Thyroid gland (tissue), 4 donors: ENCODE data around the gene FGF6. TPM values are rescaled to one million over a fixed set of nuclear protein-coding genes. Genes with fewer than 3 reads are reported as not detected.

Experiments used
- DNase-seq, 2 donors: peaks; one replicate each; pipeline ENCODE4 v3.0.0-alpha.2; 2019
- H3K27ac ChIP-seq, 3 donors: fragments of 200-600 bp; sonication (generic); 1 replicate in 2 of 3; 2 replicates in 1 of 3; pipeline ENCODE4 v1.5.1; 2016 to 2019; ENCODE audit warnings: mild to moderate bottlenecking in 1 of 3, moderate library complexity in 1 of 3
- H3K27me3 ChIP-seq: fragments of 200-600 bp; sonication (generic); one replicate; pipeline ENCODE4 v1.5.1; 2019
- H3K36me3 ChIP-seq, 2 donors: fragments of 200-600 bp; sonication (generic); one replicate each; pipeline ENCODE4 v1.5.1; 2016 to 2019
- H3K4me1 ChIP-seq, 2 donors: fragments of 200-600 bp; sonication (generic); one replicate each; pipeline ENCODE4 v1.5.1; 2017 to 2019
- H3K4me3 ChIP-seq, 3 donors: fragments of 200-600 bp; sonication (generic); replicated peaks in 1 of 3; 1 replicate in 2 of 3; 2 replicates in 1 of 3; pipeline ENCODE4 v1.5.1; 2016; ENCODE audit warnings: mild to moderate bottlenecking in 1 of 3
- H3K9me3 ChIP-seq: fragments of 200-600 bp; sonication (generic); one replicate; pipeline ENCODE4 v1.5.1; 2017
- POLR2A ChIP-seq, 2 donors: fragments of 450-650 bp; IDR thresholded peaks; one replicate each; pipeline ENCODE4 v1.6.1; 2017; ENCODE audit warnings: antibody characterized with exemption in 2 of 2, mild to moderate bottlenecking in 2 of 2, moderate library complexity in 1 of 2
- WGBS, 2 donors: methylation state at CpG; one replicate each; pipeline ENCODE4 v1.1.5; 2017; 5-methylcytosine and 5-hydroxymethylcytosine counted together
- intact Hi-C: fragments of 100-400 bp; cut with DNase I; formaldehyde crosslinking; loops from one replicate; pipeline ENCODE4 v1.15.1; 2023
- total RNA-seq, 4 donors: library from RNA; depleted of rRNA; stranded (reverse); fragments of >200 nt; gene quantifications; one replicate each; pipeline ENCODE4 v1.2.3, GENCODE V29; 2016
- TF ChIP-seq, protein P1 (sequence below), 6 experiments: fragments of 200-600 bp in 3 of 6; fragments of 450-650 bp in 3 of 6; sonication (generic) in 3 of 6; IDR thresholded peaks; one replicate each; pipeline ENCODE4 v1.5.1; 2016 to 2019; ENCODE audit warnings: antibody characterized with exemption in 6 of 6, mild to moderate bottlenecking in 2 of 6, inconsistent platforms in 1 of 6, moderate library complexity in 1 of 6

FGF6 gene
- total RNA-seq, 4 donors from 2014 or later: not detected

DNA sequence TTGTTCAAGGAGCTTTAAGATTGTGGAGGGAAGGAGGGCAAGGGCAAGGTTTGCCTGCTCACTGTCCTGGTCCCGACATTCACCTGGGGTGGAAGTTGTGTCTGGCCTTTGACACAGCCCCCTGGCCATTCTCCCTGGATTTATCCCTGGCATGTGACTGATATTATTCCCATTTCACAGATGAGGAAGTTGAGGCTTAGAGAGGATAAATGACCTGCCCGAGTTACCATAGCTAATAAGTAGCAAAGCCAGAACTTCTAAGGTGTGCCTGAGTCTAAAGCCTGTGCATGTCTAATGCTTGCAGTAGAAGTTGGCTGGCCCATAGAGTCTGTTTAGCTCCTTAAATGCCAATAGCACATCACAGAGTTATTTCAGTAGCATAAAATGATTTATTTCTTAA is 720 bp upstream of the FGF6 start:
- H3K36me3 ChIP-seq: no peaks in the 10 kb centered on the region
- intact Hi-C loops: no loop called here
- DNase-seq: no peak
- WGBS, 2 donors: 46 to 65% methylated on average over 2 of the region's 2 CpGs
- no peaks in the 10 kb centered on the region for H3K27me3 ChIP-seq
- no peak overlapping the region for H3K27ac ChIP-seq
- no peak for TF ChIP-seq POLR2A (IDR thresholded peaks at IDR 0.05)
- TF ChIP-seq, protein P1, sequence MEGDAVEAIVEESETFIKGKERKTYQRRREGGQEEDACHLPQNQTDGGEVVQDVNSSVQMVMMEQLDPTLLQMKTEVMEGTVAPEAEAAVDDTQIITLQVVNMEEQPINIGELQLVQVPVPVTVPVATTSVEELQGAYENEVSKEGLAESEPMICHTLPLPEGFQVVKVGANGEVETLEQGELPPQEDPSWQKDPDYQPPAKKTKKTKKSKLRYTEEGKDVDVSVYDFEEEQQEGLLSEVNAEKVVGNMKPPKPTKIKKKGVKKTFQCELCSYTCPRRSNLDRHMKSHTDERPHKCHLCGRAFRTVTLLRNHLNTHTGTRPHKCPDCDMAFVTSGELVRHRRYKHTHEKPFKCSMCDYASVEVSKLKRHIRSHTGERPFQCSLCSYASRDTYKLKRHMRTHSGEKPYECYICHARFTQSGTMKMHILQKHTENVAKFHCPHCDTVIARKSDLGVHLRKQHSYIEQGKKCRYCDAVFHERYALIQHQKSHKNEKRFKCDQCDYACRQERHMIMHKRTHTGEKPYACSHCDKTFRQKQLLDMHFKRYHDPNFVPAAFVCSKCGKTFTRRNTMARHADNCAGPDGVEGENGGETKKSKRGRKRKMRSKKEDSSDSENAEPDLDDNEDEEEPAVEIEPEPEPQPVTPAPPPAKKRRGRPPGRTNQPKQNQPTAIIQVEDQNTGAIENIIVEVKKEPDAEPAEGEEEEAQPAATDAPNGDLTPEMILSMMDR (IDR thresholded peaks at IDR 0.05): no peak
- no peaks in the 10 kb centered on the region for H3K9me3 ChIP-seq
- H3K4me1 ChIP-seq: no peaks in the 10 kb centered on the region
- H3K4me3 ChIP-seq: no peak overlapping the region

DNA sequence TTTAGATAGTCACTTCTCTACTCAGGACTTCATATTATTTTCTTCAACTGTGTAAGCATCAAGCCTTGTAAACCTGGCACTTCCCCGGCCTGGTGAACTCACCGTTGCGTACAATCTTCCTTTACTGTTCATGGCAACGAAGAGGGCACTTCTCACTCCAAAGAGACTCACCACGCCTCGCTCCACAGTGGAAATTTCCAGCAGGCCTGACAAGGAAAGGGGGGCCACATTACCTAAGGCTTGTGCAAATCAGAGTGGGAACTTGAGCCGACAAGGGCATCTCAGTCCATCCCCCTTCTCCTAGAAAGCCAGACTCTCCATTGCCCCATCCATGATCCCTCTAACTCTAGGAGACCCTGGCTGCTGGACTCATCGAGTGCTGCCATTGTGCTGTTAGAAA is 1.6 kb downstream of the FGF6 start:
- Histone ChIP-seq H3K4me3 (no peak overlapping the region), H3K27me3 (no peaks in the 10 kb centered on the region), H3K27ac (no peak overlapping the region), H3K36me3 (no peaks in the 10 kb centered on the region), H3K9me3 (no peaks in the 10 kb centered on the region), H3K4me1 (no peaks in the 10 kb centered on the region)
- TF ChIP-seq POLR2A (IDR thresholded peaks at IDR 0.05): no peak
- TF ChIP-seq, protein P1 (IDR thresholded peaks at IDR 0.05): no peak
- no peak for DNase-seq
- WGBS, 2 donors: 80 to 84% methylated on average over 8 of the region's 8 CpGs
- intact Hi-C loops: no loop called here

DNA sequence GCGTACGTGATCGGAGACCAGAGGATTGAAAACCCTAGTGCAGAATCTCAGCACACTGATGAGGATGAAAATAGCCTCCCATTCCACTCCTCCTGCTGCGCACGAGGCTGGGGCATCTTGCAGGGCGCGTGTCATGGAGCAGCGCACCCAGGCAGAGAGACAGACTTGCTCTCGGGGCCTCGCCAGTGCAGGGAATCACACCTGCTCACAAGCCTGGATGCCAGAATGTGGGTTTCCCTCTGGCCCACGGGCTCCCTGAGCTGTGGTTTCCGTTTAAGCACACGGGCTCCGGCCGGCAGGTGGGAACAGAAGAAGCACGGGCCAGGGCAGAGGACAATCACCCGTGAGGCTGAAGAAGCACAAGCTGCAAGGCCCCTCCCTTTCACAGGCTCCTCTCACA is 2.0 kb downstream of the FGF6 start:
- no peak for DNase-seq
- intact Hi-C loops: no loop called here

DNA sequence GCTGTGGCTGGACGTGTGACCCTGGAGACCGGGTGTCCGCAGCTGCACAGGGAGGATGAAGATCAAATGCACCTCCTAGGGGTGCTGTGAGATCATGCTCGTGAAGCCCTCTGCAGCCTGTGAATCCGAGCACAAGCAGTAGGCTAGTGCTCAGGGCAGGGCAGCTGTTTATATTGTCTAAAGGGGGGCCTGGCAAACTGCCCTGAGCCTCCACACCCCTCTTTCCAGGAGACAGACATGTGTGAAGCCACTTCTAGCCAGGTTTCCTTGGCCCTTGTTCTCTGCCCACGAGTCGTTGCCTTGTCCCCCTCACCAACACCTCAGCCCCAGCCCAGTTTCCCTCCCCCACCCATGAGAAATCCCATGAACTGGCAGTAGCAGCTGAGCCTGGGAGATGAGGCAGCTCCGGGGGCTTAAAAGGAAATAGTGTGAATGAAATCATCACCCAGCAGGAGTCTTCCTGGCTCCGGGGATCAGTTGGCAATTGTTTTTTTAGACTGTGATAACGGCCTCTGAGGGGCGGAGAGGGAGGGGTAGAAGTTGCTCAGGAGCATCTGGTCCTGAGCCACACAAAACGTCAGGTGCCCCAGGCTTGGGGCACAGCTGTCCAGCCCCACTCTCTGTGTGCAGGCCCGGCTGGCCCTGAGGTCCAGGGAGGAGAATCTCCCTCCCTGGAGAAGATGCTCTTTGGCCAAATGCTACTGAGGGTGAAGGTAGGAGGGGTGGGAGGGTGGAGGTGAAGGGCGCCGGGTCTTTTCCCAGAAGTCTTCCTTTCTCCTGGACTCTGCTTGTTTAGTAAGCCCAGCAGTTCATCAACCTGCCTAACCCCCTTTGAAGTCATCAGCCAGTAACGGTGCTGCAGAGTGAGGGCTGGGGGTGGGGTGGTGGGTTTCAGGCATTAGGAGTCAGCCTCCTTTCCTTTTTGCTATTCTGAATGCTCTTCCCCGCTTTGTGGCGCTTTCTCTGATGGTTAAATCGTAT is 4.0 kb downstream of the FGF6 start:
- H3K27me3 ChIP-seq: no peaks in the 10 kb centered on the region
- 18 to 29% methylated on average over 15 to 19 of the region's 19 CpGs for WGBS, 2 donors
- H3K27ac ChIP-seq: no peak overlapping the region
- no peak for DNase-seq
- H3K9me3 ChIP-seq: no peaks in the 10 kb centered on the region
- no peaks in the 10 kb centered on the region for H3K36me3 ChIP-seq
- TF ChIP-seq POLR2A (IDR thresholded peaks at IDR 0.05): no peak
- TF ChIP-seq, protein P1 (IDR thresholded peaks at IDR 0.05): no peak
- H3K4me1 ChIP-seq: no peaks in the 10 kb centered on the region
- intact Hi-C loops: no loop called here
- no peak overlapping the region for H3K4me3 ChIP-seq

More for the DNA sequence above, 2.0 kb downstream of the FGF6 start:
- H3K9me3 ChIP-seq: no peaks in the 10 kb centered on the region
- no peak overlapping the region for H3K4me3 ChIP-seq
- TF ChIP-seq, protein P1 (IDR thresholded peaks at IDR 0.05): no peak
- no peak for TF ChIP-seq POLR2A (IDR thresholded peaks at IDR 0.05)
- WGBS, 2 donors: 83 to 84% methylated on average over 15 to 17 of the region's 17 CpGs
- H3K4me1 ChIP-seq: no peaks in the 10 kb centered on the region
- H3K27ac ChIP-seq: no peak overlapping the region
- H3K36me3 ChIP-seq: no peaks in the 10 kb centered on the region
- no peaks in the 10 kb centered on the region for H3K27me3 ChIP-seq
